Heart left ventricle (tissue), 13 donors: ENCODE data around the gene SORCS1.

Experiments used
- CTCF ChIP-seq, 12 donors: fragments of 200-600 bp; sonication (generic) in 4 of 12; IDR thresholded peaks; one replicate each; pipeline versions ENCODE4 v1.5.0 to v1.8.0; 2018 to 2022; ENCODE audit warnings: antibody characterized with exemption in 12 of 12, mild to moderate bottlenecking in 5 of 12
- POLR2A ChIP-seq, 2 donors: fragments of 450-650 bp; IDR thresholded peaks; one replicate each; pipeline ENCODE4 v1.6.1; 2017; ENCODE audit warnings: antibody characterized with exemption in 2 of 2, mild to moderate bottlenecking in 2 of 2, moderate library complexity in 2 of 2
- donor health status: ischemic (EF 13 %, LVEDD 7.1; RV severe dilation, severe dysfunction).
- donor health status: DM: no; HTN: yes; CAD: no.
- donor health status: DM: no; HTN: no; CAD: no.
- donor health status: ischemic (EF 25% LVEDD 6.9; RV normal size, moderate dysfunction).
- donor health status: ischemic (EF 25% LVEDD 5.7; RV mildly dilated, moderate dysfunction).
- donor health status: ischemic (EF 35%, LVEDD 5.7; RV mildly dilated, moderate dysfunction).
- donor health status: nonischemic (EF 11% LVEDD 7.7; RV severe dilation, severe dysfunction).
- donor health status: DM: yes; HTN: yes; CAD: no.
- donor health status: PGD.
- donor health status: ischemic (EF 29% LVEDD 5.4; RV normal size, mild dysfunction).
- donor health status: nonischemic (EF 23%, LVEDD 6.1; RV moderate dilation, normal function).

- TF ChIP-seq CTCF (IDR thresholded peaks at IDR 0.05) (no peak), POLR2A (IDR thresholded peaks at IDR 0.05) (no peak)
Measured at GRCh38 chr10:106894692-106895091, 269.8 kb downstream of the SORCS1 start.
